MG63 (cell line): ENCODE measurements around the gene PPP2R5C. TPM values are rescaled to one million over a fixed set of nuclear protein-coding genes. Genes with fewer than 3 reads are reported as not detected.

Experiments
- DNase-seq: peaks from one replicate; pipeline ENCODE4 v3.0.0-alpha.2; 2020
- H3K27me3 ChIP-seq: fragments of 250-450 bp; sonication (Bioruptor Pico); 2 replicates; pipeline ENCODE4 v1.5.1; 2020; ENCODE audit warnings: mild to moderate bottlenecking, moderate library complexity
- H3K36me3 ChIP-seq: fragments of 250-450 bp; sonication (Bioruptor Pico); 2 replicates; pipeline ENCODE4 v1.5.1; 2020; ENCODE audit warnings: mild to moderate bottlenecking, moderate library complexity
- H3K4me3 ChIP-seq: fragments of 250-450 bp; sonication (Bioruptor Pico); 2 replicates; pipeline ENCODE4 v1.5.1; 2020; ENCODE audit warnings: mild to moderate bottlenecking, moderate library complexity
- H3K9me3 ChIP-seq: fragments of 250-450 bp; sonication (Bioruptor Pico); 2 replicates; pipeline ENCODE4 v1.5.1; 2020; ENCODE audit warnings: mild to moderate bottlenecking, moderate library complexity
- total RNA-seq: library from RNA; depleted of rRNA; stranded (reverse); fragments of >200 nt; shearing (Covaris generic); gene quantifications from 2 replicates; pipeline ENCODE4 v1.2.3, GENCODE V29; 2014; ENCODE audit warnings: low replicate concordance

Gene PPP2R5C
- total RNA-seq, 1 experiment from 2014 or later: 53.3 TPM

DNA sequence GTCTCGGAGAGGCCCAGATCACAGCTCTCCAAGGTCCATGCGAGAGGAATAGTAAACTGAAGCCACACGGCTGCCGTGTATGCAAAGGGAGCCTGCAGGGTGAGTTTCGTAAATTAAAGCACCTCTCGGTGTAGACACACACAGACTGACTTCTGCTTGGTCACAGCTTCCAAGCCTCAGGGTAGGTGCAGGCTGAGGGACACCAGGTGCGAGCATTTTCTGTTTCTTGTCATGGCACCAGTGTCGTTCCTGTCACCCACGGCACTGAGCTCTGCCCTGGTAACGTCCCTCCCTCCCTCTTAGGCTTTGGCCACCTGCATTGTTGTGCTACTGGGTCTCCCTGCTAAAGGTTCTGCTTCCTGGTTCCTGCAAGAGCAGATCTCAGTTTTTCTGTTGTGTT, 126.7 kb downstream of the PPP2R5C start:
- no peaks in the 10 kb centered on the region for H3K9me3 ChIP-seq
- 0 out of 2 replicates have a peak, but pooled peaks cover 4% of the 10 kb centered on the region for H3K36me3 ChIP-seq
- DNase-seq: no peak
- no peaks in the 10 kb centered on the region for H3K27me3 ChIP-seq
- no peak overlapping the region for H3K4me3 ChIP-seq

DNA sequence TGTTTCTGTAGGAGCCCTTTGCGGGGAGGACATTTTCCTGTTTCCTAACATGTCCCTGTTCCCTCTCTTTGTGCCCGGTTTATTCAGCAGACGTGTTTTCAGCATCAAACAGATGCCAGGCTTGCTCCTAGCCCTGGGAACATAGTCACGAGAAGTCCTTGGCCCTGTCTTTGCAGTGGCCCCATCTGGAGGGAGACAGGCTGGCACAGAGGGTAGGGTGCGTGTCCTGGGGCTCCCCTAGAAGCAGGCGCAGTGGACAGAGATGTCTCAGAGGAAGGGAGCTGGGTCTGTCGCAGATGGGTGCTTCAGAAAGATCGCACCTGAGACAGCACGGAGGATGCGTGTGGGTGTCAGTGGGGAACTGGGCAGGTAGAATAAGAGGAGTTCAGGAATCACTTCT, 127.9 kb downstream of the PPP2R5C start:
- Histone ChIP-seq H3K36me3 (no peaks in the 10 kb centered on the region), H3K9me3 (no peaks in the 10 kb centered on the region), H3K27me3 (no peaks in the 10 kb centered on the region), H3K4me3 (no peak overlapping the region)
- DNase-seq: no peak

GRCh38 chr14:101889898-101890297, 128.4 kb downstream of the PPP2R5C start:
- Histone ChIP-seq H3K4me3 (no peak overlapping the region), H3K9me3 (no peaks in the 10 kb centered on the region), H3K36me3 (peaks cover 5% of the 10 kb centered on the region), H3K27me3 (no peaks in the 10 kb centered on the region)
- no peak for DNase-seq

GRCh38 chr14:101891471-101891870, 130.0 kb downstream of the PPP2R5C start:
- H3K27me3 ChIP-seq: no peaks in the 10 kb centered on the region
- H3K4me3 ChIP-seq: no peak overlapping the region
- no peaks in the 10 kb centered on the region for H3K9me3 ChIP-seq
- peaks cover 11% of the 10 kb centered on the region for H3K36me3 ChIP-seq
- DNase-seq: no peak

GRCh38 chr14:101893759-101894158, 132.2 kb downstream of the PPP2R5C start:
- Histone ChIP-seq H3K27me3 (no peaks in the 10 kb centered on the region), H3K9me3 (no peaks in the 10 kb centered on the region), H3K36me3 (peaks cover 11% of the 10 kb centered on the region), H3K4me3 (no peak overlapping the region)
- no peak for DNase-seq

- Histone ChIP-seq H3K27me3 (no peaks in the 10 kb centered on the region), H3K4me3 (no peak overlapping the region), H3K9me3 (no peaks in the 10 kb centered on the region), H3K36me3 (peaks cover 11% of the 10 kb centered on the region)
- no peak for DNase-seq
These were observed 133.0 kb downstream of the PPP2R5C start for GRCh38 chr14:101894365-101895081.

GRCh38 chr14:101895256-101895655, 133.7 kb downstream of the PPP2R5C start:
- DNase-seq: no peak
- Histone ChIP-seq H3K36me3 (peaks cover 11% of the 10 kb centered on the region), H3K9me3 (no peaks in the 10 kb centered on the region)

DNA sequence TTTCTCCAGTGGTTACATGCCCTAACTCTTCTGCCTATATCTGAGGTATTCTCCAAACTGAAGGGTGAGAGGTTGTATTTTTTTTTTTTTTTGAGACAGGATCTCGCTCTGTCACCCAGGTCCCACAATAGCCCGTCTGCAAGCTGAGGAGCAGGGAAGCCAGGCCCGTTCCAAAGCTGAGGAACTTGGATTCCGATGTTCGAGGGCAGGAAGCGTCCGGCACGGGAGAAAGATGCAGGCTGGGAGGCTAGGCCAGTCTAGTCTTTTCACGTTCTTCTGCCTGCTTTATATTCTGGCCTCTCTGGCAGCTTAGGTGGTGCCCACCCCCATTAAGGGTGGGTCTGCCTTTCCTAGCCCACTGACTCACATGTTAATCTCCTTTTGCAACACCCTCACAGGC, 135.8 kb downstream of the PPP2R5C start:
- Histone ChIP-seq H3K9me3 (no peaks in the 10 kb centered on the region), H3K27me3 (no peaks in the 10 kb centered on the region), H3K36me3 (peaks cover 11% of the 10 kb centered on the region), H3K4me3 (no peak overlapping the region)
- DNase-seq: no peak

More at GRCh38 chr14:101895256-101895655, 133.7 kb downstream of the PPP2R5C start:
- Histone ChIP-seq H3K4me3 (no peak overlapping the region), H3K27me3 (no peaks in the 10 kb centered on the region)

GRCh38 chr14:101898416-101898815, 136.9 kb downstream of the PPP2R5C start:
- no peak overlapping the region for H3K4me3 ChIP-seq
- no peak for DNase-seq
- H3K9me3 ChIP-seq: no peaks in the 10 kb centered on the region
- H3K27me3 ChIP-seq: no peaks in the 10 kb centered on the region
- peaks cover 11% of the 10 kb centered on the region for H3K36me3 ChIP-seq

DNA sequence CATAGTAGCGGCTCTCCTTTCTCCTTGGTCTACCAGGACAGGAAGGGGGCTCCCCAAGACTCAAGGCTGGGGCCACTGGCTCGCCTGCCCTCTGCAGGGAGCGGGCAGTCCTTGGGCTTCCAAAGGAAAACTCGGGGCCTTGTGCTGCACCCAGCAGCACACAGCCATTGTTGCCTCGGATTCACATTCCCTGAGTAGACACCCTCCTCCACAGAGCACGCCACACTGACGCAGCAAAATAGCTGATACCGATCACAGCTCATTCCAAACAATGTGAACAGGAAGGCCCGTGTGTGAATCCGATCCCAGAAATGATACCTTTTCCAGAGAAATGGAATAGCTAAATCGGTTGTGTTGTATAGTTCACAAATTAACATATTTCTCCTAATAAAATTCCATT, 137.8 kb downstream of the PPP2R5C start:
- no peaks in the 10 kb centered on the region for H3K27me3 ChIP-seq
- no peak for DNase-seq
- no peaks in the 10 kb centered on the region for H3K9me3 ChIP-seq
- H3K4me3 ChIP-seq: no peak overlapping the region
- peaks cover 11% of the 10 kb centered on the region for H3K36me3 ChIP-seq

DNA sequence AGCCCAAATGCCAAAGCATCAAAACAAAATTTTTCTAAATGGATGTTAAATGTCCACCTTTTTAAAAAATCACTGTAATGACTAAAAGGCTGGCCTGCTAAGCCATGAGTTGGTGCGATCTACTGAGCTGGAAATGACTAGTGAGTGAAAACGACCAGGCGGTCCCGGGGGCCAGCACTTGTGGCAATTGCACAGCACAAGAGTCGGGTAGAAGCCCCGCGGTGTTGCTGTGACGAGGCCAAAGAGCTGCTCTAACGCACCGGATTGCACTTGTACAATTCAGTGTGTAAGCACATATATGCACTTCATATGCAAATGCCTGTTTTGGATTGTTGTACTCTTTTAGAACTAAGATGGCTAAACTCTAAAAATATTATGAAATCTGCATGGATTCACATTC, 138.7 kb downstream of the PPP2R5C start:
- Histone ChIP-seq H3K27me3 (no peaks in the 10 kb centered on the region), H3K36me3 (peaks cover 4% of the 10 kb centered on the region)

DNA sequence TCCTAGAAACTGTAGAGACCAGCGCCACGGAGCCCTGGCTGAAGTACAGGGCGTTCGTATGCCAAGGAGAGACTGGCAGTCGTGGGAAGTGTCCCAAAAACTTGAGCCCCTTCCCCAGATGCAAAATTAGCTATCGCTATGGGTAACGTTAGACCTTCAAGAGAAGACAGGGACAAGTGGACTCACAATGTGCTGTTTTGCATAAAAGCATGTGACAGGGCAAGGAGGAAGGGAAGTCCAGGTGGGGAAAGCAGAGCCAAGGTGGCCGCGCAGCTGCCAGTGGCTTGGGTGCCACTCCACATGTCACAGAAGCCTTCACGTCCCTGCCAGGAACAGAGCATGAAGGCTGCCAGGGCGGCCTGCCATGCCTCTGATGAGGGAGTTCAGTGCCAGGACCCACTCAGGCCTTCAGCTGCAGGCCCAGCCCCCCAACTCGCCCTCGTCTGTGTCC, 141.6 kb downstream of the PPP2R5C start:
- no peak for DNase-seq
- no peaks in the 10 kb centered on the region for H3K27me3 ChIP-seq
- H3K9me3 ChIP-seq: no peaks in the 10 kb centered on the region
- no peak overlapping the region for H3K4me3 ChIP-seq
- H3K36me3 ChIP-seq: no peaks in the 10 kb centered on the region

More for the DNA sequence above, 138.7 kb downstream of the PPP2R5C start:
- H3K9me3 ChIP-seq: no peaks in the 10 kb centered on the region
- no peak overlapping the region for H3K4me3 ChIP-seq
- no peak for DNase-seq

DNA sequence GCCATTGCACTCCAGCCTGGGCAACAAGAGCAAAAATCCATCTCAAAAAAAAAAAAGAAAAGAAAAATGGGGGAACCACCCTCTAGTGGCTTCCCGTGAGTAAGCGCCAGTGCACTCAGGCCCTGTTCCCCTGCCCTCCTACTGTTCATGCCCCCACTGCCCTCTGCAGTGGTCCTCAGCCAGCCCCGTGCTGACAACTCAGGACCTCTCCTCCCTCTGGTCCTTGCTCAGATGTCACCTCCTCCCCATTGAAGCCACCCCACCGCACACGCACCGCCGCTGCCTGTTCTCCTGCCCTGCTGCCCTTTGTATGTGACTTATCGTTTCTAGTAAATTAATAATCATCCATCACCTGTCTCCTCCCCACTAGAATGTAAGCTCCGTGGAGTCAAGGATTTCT, 144.1 kb downstream of the PPP2R5C start:
- no peak for DNase-seq
- H3K36me3 ChIP-seq: no peaks in the 10 kb centered on the region; the same call in 1 of the 2 replicates
- no peak overlapping the region for H3K4me3 ChIP-seq
- H3K9me3 ChIP-seq: no peaks in the 10 kb centered on the region
- H3K27me3 ChIP-seq: no peaks in the 10 kb centered on the region

DNA sequence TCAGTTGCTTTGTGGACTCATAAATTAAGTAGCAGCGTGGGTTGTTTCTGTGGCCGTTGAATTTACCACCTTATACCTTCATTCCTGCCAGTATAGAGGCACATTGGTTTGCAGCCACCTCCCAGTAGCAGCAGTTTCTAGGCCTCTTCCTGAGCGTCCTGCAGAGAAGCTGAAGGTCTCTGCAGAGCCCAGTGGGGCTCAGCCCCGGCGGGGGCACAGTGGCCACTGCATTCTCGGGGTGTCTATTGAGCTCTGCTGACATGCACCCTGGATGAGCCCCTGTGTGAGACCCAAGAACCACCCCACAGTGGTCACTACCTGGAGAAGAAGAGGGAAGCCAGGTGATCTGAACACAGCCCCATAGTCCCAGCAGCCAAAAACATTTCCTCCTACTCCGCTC, 145.1 kb downstream of the PPP2R5C start:
- no peaks in the 10 kb centered on the region; the same call in 1 of the 2 replicates for H3K36me3 ChIP-seq
- H3K4me3 ChIP-seq: no peak overlapping the region
- no peaks in the 10 kb centered on the region for H3K27me3 ChIP-seq
- no peaks in the 10 kb centered on the region for H3K9me3 ChIP-seq
- no peak for DNase-seq

GRCh38 chr14:101907619-101908018, 146.1 kb downstream of the PPP2R5C start:
- no peak overlapping the region for H3K4me3 ChIP-seq
- H3K9me3 ChIP-seq: no peaks in the 10 kb centered on the region
- H3K36me3 ChIP-seq: no peaks in the 10 kb centered on the region; the same call in 1 of the 2 replicates
- DNase-seq: no peak
- H3K27me3 ChIP-seq: no peaks in the 10 kb centered on the region

- no peak for DNase-seq
- Histone ChIP-seq H3K9me3 (no peaks in the 10 kb centered on the region), H3K36me3 (no peaks in the 10 kb centered on the region; the same call in 1 of the 2 replicates), H3K4me3 (no peak overlapping the region), H3K27me3 (no peaks in the 10 kb centered on the region)
These were observed 147.3 kb downstream of the PPP2R5C start for GRCh38 chr14:101908795-101909194.

GRCh38 chr14:101909371-101910096, 148.0 kb downstream of the PPP2R5C start:
- no peak overlapping the region for H3K4me3 ChIP-seq
- no peaks in the 10 kb centered on the region for H3K9me3 ChIP-seq
- H3K27me3 ChIP-seq: no peaks in the 10 kb centered on the region
- H3K36me3 ChIP-seq: no peaks in the 10 kb centered on the region; the same call in 1 of the 2 replicates
- no peak for DNase-seq

DNA sequence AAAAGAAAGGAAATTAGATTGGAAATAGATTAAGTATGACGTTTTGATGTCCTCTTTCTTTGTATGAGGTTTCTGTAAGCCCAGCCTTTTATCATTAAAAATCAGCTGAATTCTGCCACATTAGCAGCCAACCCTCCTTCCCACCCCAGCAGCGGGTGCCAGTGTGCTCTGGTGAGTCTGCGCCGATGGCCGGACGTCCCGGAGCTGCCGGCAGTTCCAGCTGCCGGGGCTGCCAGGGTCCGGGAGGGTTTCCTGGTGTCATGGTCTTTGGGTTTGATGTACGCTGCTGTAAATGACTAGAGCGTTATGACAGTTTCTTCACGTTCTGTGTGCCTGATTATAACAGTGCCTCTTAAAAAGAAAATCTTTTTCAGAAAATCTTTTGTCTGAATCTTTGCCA, 151.3 kb downstream of the PPP2R5C start:
- H3K9me3 ChIP-seq: no peaks in the 10 kb centered on the region
- no peaks in the 10 kb centered on the region; the same call in 1 of the 2 replicates for H3K36me3 ChIP-seq
- no peak for DNase-seq
- no peaks in the 10 kb centered on the region for H3K27me3 ChIP-seq
- H3K4me3 ChIP-seq: no peak overlapping the region
